ENCODE results near the gene CGB7.

The CGB7 gene

GRCh38 chr19:49057636-49058234 lies at the start of gene CGB7:
Gene CGB7, minus strand, starts transcription at chr19:49057749. Its CDS starts 2,374 bp downstream, at chr19:49055375.
- peak in 1 of 2 experiments; percentile 42 for DNase-seq

GRCh38 chr19:49106648-49107135 lies 49.1 kb upstream of the CGB7 start:
- peak; percentile 28 to 76 for DNase-seq

- no peak for DNase-seq
Observed at GRCh38 chr19:49104229-49104864, 46.8 kb upstream of the CGB7 start.

- no peak for DNase-seq
Observed at GRCh38 chr19:49103331-49104085, 46.0 kb upstream of the CGB7 start.

GRCh38 chr19:49102303-49102702 lies 44.8 kb upstream of the CGB7 start:
- no peak for DNase-seq

- no peak for DNase-seq
Observed at GRCh38 chr19:49101160-49101559, 43.6 kb upstream of the CGB7 start.

- no peak for DNase-seq
Observed at GRCh38 chr19:49098795-49099194, 41.2 kb upstream of the CGB7 start.

- DNase-seq = peak; percentile 59 to 79
Observed at GRCh38 chr19:49097453-49098288, 40.1 kb upstream of the CGB7 start.

GRCh38 chr19:49094505-49095482 lies 37.2 kb upstream of the CGB7 start:
- no peak for DNase-seq

- DNase-seq = no peak
Observed at GRCh38 chr19:49092686-49093085, 35.1 kb upstream of the CGB7 start.

- DNase-seq = no peak
Observed at GRCh38 chr19:49091391-49092038, 34.0 kb upstream of the CGB7 start.

GRCh38 chr19:49086296-49086695 lies 28.7 kb upstream of the CGB7 start:
- no peak for DNase-seq

GRCh38 chr19:49085868-49086232 lies 28.3 kb upstream of the CGB7 start:
- no peak for DNase-seq

GRCh38 chr19:49085020-49085867 lies 27.7 kb upstream of the CGB7 start, which contains the start of gene SNRNP70:
Gene SNRNP70, plus strand, starts transcription at chr19:49085451. Its CDS starts 964 bp downstream, at chr19:49086415.
- peak; percentile 97 to 99 for DNase-seq

- DNase-seq = no peak
Observed at GRCh38 chr19:49084206-49085019, 26.9 kb upstream of the CGB7 start.

GRCh38 chr19:49081273-49081672 lies 23.7 kb upstream of the CGB7 start:
- no peak for DNase-seq

- no peak for DNase-seq
Observed at GRCh38 chr19:49080392-49080791, 22.8 kb upstream of the CGB7 start.

- peak in 1 of 2 experiments; percentile 45 for DNase-seq
Observed at GRCh38 chr19:49074869-49075268, 17.3 kb upstream of the CGB7 start.

Data from NCI-H526 (cell line).